K562 (cell line): ENCODE results near the gene CALY. TPM values are rescaled to one million over a fixed set of nuclear protein-coding genes. Genes with fewer than 3 reads are reported as not detected.
A peak's percentile ranks its signal among the peaks of the same experiment; 100 is the strongest.

Experiments
- ATAC-seq: fragments of 200-7000 bp; cut with Tn5 transposase; 3 replicates; pipeline ENCODE4 v1.9.1; 2020; ENCODE audit warnings: moderate library complexity
- BruUV-seq: library from RNA; stranded (reverse); fragments of 400-500 nt; replicated peaks from 2 replicates; lab custom pipeline; 2021; lab: Mats Ljungman, UMichigan
- CTCF ChIA-PET: fragments of 300-600 bp; formaldehyde crosslinking; extraction: SDS; loops from one replicate; lab custom pipeline; 2021; ENCODE audit warnings: low intra/inter-chr PET ratio; lab: Yijun Ruan, JAX
- POLR2A ChIA-PET: fragments of 300-600, 350-650 bp; sonication (Branson Sonifier 250); formaldehyde crosslinking; extraction: SDS; loops from one replicate; lab custom pipeline; 2021; ENCODE audit warnings: antibody characterized with exemption, inconsistent platforms; lab: Yijun Ruan, JAX
- DNase-seq, 4 experiments: peaks; one replicate each; pipeline versions ENCODE4 v3.0.0 to v3.0.0-alpha.2; 2011 to 2018; ENCODE audit warnings: low spot score in 3 of 4, mixed read lengths in 3 of 4; ENCODE audit errors: extremely low read depth in 1 of 4
- FAIRE-seq: peaks from 2 replicates; lab custom pipeline; 2011; peaks lifted over from hg19 to GRCh38; lab: Jason Lieb, UNC
- H2AFZ ChIP-seq: 2 replicates; pipeline ENCODE4 v1.6.0; 2011; ENCODE audit warnings: low read depth, low read length, control low read depth, inconsistent platforms
- H3K27ac ChIP-seq: fragments of 200-600 bp; 3 replicates; pipeline ENCODE4 v1.8.0; 2011; ENCODE audit warnings: low read depth, mild to moderate bottlenecking, control low read depth, inconsistent platforms, low read length, moderate library complexity, mixed read lengths; ENCODE audit errors: extremely low read depth
- H3K27me3 ChIP-seq, 2 experiments: fragments of 300-600 bp in 1 of 2; 2 replicates in 1 of 2; 3 replicates in 1 of 2; pipeline versions ENCODE4 v1.6.0 to v1.8.0; 2011; ENCODE audit warnings: inconsistent platforms in 2 of 2, low read length in 2 of 2, mild to moderate bottlenecking in 1 of 2, mixed read lengths in 1 of 2, moderate library complexity in 1 of 2; ENCODE audit not compliant: control insufficient read depth in 2 of 2, insufficient read depth in 2 of 2
- H3K36me3 ChIP-seq: fragments of 300-600 bp; 3 replicates; pipeline ENCODE4 v1.8.0; 2011; ENCODE audit warnings: mild to moderate bottlenecking, low read length, inconsistent platforms; ENCODE audit not compliant: control insufficient read depth, insufficient read depth
- H3K4me1 ChIP-seq, 2 experiments: fragments of 200-600 bp in 1 of 2; replicated peaks in 1 of 2; 2 replicates in 1 of 2; 3 replicates in 1 of 2; pipeline versions ENCODE4 v1.5.1 to v1.8.0; 2011; ENCODE audit warnings: inconsistent platforms in 2 of 2, low read length in 2 of 2, mild to moderate bottlenecking in 1 of 2, mixed read lengths in 1 of 2, moderate library complexity in 1 of 2; ENCODE audit not compliant: control insufficient read depth in 2 of 2, insufficient read depth in 2 of 2
- H3K4me2 ChIP-seq: 2 replicates; pipeline ENCODE4 v1.6.1; 2011; ENCODE audit warnings: low read length, control low read depth, inconsistent platforms, mixed read lengths; ENCODE audit not compliant: insufficient read depth
- H3K4me3 ChIP-seq: fragments of 200-600 bp; sonication (generic), shearing (Covaris generic); 2 replicates; pipeline ENCODE4 v1.5.1; 2016; ENCODE audit warnings: control low read depth, inconsistent platforms
- H3K79me2 ChIP-seq: fragments of 200-600 bp; 3 replicates; pipeline ENCODE4 v1.8.0; 2011; ENCODE audit warnings: low read length, inconsistent platforms; ENCODE audit not compliant: control insufficient read depth, insufficient read depth
- H3K9ac ChIP-seq, 2 experiments: 2 replicates each; pipeline versions ENCODE4 v1.6.0 to v1.6.1; 2011; ENCODE audit warnings: low read depth in 2 of 2, low read length in 2 of 2, control low read depth in 1 of 2, inconsistent platforms in 1 of 2, mild to moderate bottlenecking in 1 of 2, mixed read lengths in 1 of 2; ENCODE audit not compliant: insufficient read depth in 1 of 2
- H3K9me1 ChIP-seq: one replicate; pipeline ENCODE4 v1.6.0; 2011; ENCODE audit warnings: inconsistent platforms, mild to moderate bottlenecking, low read length, moderate library complexity; ENCODE audit not compliant: control insufficient read depth, insufficient read depth
- H3K9me3 ChIP-seq: replicated peaks from 2 replicates; pipeline ENCODE4 v1.5.1; 2011; ENCODE audit warnings: low read depth, low read length, inconsistent platforms; ENCODE audit not compliant: control insufficient read depth, insufficient read depth
- H4K20me1 ChIP-seq: replicated peaks from 2 replicates; pipeline ENCODE4 v1.6.1; 2011; ENCODE audit warnings: low read length, inconsistent platforms, mixed read lengths; ENCODE audit not compliant: control insufficient read depth, insufficient read depth
- CCAR2 ChIP-seq: fragments of 200-400 bp; formaldehyde crosslinking; IDR thresholded peaks from 2 replicates; pipeline ENCODE4 v1.6.1; 2017; ENCODE audit warnings: mild to moderate bottlenecking, low read depth, low read length
- L3MBTL2 ChIP-seq: fragments of 450-650 bp; IDR thresholded peaks from 2 replicates; pipeline ENCODE4 v1.6.1; 2016; ENCODE audit warnings: mild to moderate bottlenecking, moderate library complexity
- LEF1 ChIP-seq: fragments of 450-650 bp; IDR thresholded peaks from 2 replicates; pipeline ENCODE4 v1.6.1; 2016; ENCODE audit warnings: mild to moderate bottlenecking
- MTF1 ChIP-seq: fragments of 250-450 bp; sonication (Bioruptor Pico); IDR thresholded peaks from 2 replicates; pipeline ENCODE4 v1.9.0; 2021; ENCODE audit warnings: moderate library complexity, mild to moderate bottlenecking, inconsistent platforms, borderline replicate concordance
- NCOA4 ChIP-seq: fragments of 450-650 bp; IDR thresholded peaks from 2 replicates; pipeline ENCODE4 v1.6.1; 2018; ENCODE audit warnings: mild to moderate bottlenecking; ENCODE audit not compliant: partially characterized antibody
- NFIC ChIP-seq: fragments of 450-650 bp; IDR thresholded peaks from 2 replicates; pipeline ENCODE4 v1.6.1; 2017; ENCODE audit warnings: mild to moderate bottlenecking, inconsistent platforms
- PTBP1 ChIP-seq: fragments of 200-400 bp; formaldehyde crosslinking; IDR thresholded peaks from 2 replicates; pipeline ENCODE4 v1.6.1; 2017; ENCODE audit warnings: low read depth, low read length
- ZC3H11A ChIP-seq: IDR thresholded peaks from 2 replicates; pipeline ENCODE4 v1.6.1; 2012; ENCODE audit warnings: low read depth, low read length, improper control_type of control experiment
- ZNF143 ChIP-seq: sonication (generic); formaldehyde crosslinking; IDR thresholded peaks from 2 replicates; pipeline ENCODE4 v1.9.0; 2022; ENCODE audit warnings: mild to moderate bottlenecking, missing genetic modification reagents
- WGBS: fragments of 100-300 bp; shearing (Covaris generic); methylation state at CpG from one replicate; pipeline ENCODE4 v1.1.6; 2016; ENCODE audit warnings: low coverage, mixed read lengths; ENCODE audit not compliant: insufficient coverage; ENCODE audit errors: missing lambda C conversion rate; 5-methylcytosine and 5-hydroxymethylcytosine counted together
- in situ Hi-C: fragments of 300-500 bp; cut with MboI; formaldehyde crosslinking; loops from 4 replicates; pipeline ENCODE4 v1.15.0; 2018; ENCODE audit warnings: inconsistent platforms, mixed read lengths
- intact Hi-C: fragments of 100-400 bp; cut with micrococcal nuclease; formaldehyde crosslinking; loops from 2 replicates; pipeline ENCODE4 v1.14.2; 2022
- polyA plus RNA-seq, 8 experiments: library from polyadenylated mRNA; depleted of rRNA in 4 of 8; stranded (reverse) in 5 of 8; unstranded in 3 of 8; fragments of >200 nt; fragmentation: Nextera tagmentation in 2 of 8; fragmentation: Illumina TruSeq in 1 of 8; extraction: Ambion mirVana in 2 of 8; extraction: Trizol in 1 of 8; gene quantifications; 2 replicates each; pipeline versions ENCODE4 v1.2.1 to v1.2.3, GENCODE V29; 2011 to 2014; ENCODE audit warnings: inconsistent platforms in 1 of 8, missing spikeins in 1 of 8
- total RNA-seq, 7 experiments: library from RNA; depleted of rRNA in 6 of 7; stranded (reverse); fragments of >200 nt in 6 of 7; fragmentation: Illumina TruSeq in 2 of 7; extraction: Trizol in 2 of 7; gene quantifications; 2 replicates each; pipeline versions ENCODE4 v1.2.1 to v1.2.3, GENCODE V29; 2011 to 2021; ENCODE audit warnings: low replicate concordance in 1 of 7
- TF ChIP-seq, protein P1 (sequence below): sonication (generic); formaldehyde crosslinking; IDR thresholded peaks from 2 replicates; pipeline ENCODE4 v1.8.0; 2023; ENCODE audit warnings: mild to moderate bottlenecking, missing genetic modification reagents
- TF ChIP-seq, protein P2 (sequence below): fragments of 250-450 bp; sonication (Bioruptor Pico); IDR thresholded peaks from 2 replicates; pipeline ENCODE4 v1.6.1; 2021; ENCODE audit warnings: mild to moderate bottlenecking

The CALY gene
- total and polyA plus RNA-seq, 9 of the 15 experiments (the other 6 are each of a cell fraction or from before 2014, with no cell fraction given) = not detected

DNA sequence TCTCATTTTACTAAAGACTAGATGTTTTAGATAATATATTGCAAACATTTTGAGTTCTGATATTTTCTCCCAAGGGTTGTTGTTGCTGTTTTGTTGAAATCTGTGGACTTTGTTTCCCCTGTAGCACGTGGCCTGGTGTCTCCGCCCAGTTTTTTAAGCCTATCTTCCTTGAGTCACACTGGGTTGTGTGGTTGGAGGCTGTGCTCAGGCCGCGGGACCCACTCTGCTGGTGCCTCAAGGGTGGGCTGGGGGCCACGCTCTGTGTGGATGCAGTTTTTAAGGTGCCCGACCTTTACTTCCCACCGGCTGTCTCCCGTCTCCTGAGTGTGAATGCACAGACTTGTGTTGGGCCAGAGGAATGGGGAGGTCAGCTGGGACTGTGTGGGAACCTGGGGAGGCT is 6.2 kb upstream of the CALY start:
- Histone ChIP-seq H3K9me1 (no peaks in the 10 kb centered on the region), H3K79me2 (no peaks in the 10 kb centered on the region), H3K4me2 (peak overlapping the region; percentile 25; the same call in 1 of the 2 replicates), H3K9me3 (no peaks in the 10 kb centered on the region), H3K4me3 (no peak overlapping the region), H2AFZ (peak overlapping the region; percentile 52; the same call in 1 of the 2 replicates), H4K20me1 (no peaks in the 10 kb centered on the region), H3K27me3 (no peaks in the 10 kb centered on the region; a peak in 1 of 5 replicates), H3K4me1 (peaks cover 9 to 19% of the 10 kb centered on the region in 2 experiments; a peak in 4 of 5 replicates), H3K9ac (peak overlapping the region in 1 of 2 experiments; percentile 63; a peak in 1 of 4 replicates), H3K36me3 (no peaks in the 10 kb centered on the region), H3K27ac (no peak overlapping the region)
- BruUV-seq = no TSS peak
- no peak for TF ChIP-seq ZC3H11A
- no peak for TF ChIP-seq NCOA4
- no peak for TF ChIP-seq PTBP1
- ChIA-PET CTCF (no interaction called here), POLR2A (no interaction called here)
- in situ Hi-C loops = no loop called here
- FAIRE-seq (no peak), DNase-seq (no peak), ATAC-seq (peak; percentile 16; the same call in 1 of the 3 replicates)
- WGBS = 44% methylated on average over 7 of the region's 8 CpGs
- intact Hi-C loops = no loop called here

DNA sequence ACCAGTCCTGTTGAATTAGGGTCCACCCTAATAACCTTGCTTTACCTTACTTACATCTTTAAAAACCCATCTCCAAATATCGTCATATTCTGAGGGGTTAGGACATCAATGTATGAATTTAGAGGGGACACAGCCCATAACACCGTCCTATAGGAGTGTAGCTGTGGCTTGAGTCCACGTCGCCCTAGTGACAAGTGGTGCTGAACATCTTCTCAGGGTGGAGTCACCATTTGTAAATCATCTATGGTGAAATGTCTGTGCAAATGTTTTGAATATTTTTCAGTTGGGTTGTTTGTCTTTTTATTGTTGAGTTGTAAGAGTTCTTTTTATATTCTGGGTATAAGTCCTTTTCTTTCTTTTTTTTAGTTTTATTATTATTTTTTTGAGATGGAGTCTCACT is 5.3 kb upstream of the CALY start:
- ATAC-seq = no peak
- Histone ChIP-seq H3K27ac (no peak overlapping the region), H3K79me2 (no peaks in the 10 kb centered on the region), H4K20me1 (no peaks in the 10 kb centered on the region), H3K4me2 (no peak overlapping the region), H2AFZ (no peak overlapping the region), H3K4me1 (peaks cover 9 to 12% of the 10 kb centered on the region in 2 experiments; a peak in 4 of 5 replicates), H3K4me3 (no peak overlapping the region), H3K36me3 (no peaks in the 10 kb centered on the region), H3K27me3 (no peaks in the 10 kb centered on the region; a peak in 1 of 5 replicates), H3K9ac (no peak overlapping the region), H3K9me1 (no peaks in the 10 kb centered on the region), H3K9me3 (no peaks in the 10 kb centered on the region)
- in situ Hi-C loops (no loop called here), intact Hi-C loops (no loop called here)
- ChIA-PET CTCF (no interaction called here), POLR2A (no interaction called here)
- no peak for TF ChIP-seq ZNF143 (CRISPR knock-in tag)
- TF ChIP-seq, protein P1, sequence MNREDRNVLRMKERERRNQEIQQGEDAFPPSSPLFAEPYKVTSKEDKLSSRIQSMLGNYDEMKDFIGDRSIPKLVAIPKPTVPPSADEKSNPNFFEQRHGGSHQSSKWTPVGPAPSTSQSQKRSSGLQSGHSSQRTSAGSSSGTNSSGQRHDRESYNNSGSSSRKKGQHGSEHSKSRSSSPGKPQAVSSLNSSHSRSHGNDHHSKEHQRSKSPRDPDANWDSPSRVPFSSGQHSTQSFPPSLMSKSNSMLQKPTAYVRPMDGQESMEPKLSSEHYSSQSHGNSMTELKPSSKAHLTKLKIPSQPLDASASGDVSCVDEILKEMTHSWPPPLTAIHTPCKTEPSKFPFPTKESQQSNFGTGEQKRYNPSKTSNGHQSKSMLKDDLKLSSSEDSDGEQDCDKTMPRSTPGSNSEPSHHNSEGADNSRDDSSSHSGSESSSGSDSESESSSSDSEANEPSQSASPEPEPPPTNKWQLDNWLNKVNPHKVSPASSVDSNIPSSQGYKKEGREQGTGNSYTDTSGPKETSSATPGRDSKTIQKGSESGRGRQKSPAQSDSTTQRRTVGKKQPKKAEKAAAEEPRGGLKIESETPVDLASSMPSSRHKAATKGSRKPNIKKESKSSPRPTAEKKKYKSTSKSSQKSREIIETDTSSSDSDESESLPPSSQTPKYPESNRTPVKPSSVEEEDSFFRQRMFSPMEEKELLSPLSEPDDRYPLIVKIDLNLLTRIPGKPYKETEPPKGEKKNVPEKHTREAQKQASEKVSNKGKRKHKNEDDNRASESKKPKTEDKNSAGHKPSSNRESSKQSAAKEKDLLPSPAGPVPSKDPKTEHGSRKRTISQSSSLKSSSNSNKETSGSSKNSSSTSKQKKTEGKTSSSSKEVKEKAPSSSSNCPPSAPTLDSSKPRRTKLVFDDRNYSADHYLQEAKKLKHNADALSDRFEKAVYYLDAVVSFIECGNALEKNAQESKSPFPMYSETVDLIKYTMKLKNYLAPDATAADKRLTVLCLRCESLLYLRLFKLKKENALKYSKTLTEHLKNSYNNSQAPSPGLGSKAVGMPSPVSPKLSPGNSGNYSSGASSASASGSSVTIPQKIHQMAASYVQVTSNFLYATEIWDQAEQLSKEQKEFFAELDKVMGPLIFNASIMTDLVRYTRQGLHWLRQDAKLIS (CRISPR knock-in tag) = no peak
- no peak for TF ChIP-seq MTF1 (CRISPR knock-in tag)
- TF ChIP-seq, protein P2, sequence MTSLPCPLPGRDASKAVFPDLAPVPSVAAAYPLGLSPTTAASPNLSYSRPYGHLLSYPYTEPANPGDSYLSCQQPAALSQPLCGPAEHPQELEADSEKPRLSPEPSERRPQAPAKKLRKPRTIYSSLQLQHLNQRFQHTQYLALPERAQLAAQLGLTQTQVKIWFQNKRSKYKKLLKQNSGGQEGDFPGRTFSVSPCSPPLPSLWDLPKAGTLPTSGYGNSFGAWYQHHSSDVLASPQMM (CRISPR knock-in tag) = no peak
- no peak for TF ChIP-seq LEF1
- no peak for TF ChIP-seq NFIC
- TF ChIP-seq CCAR2 = no peak
- TF ChIP-seq L3MBTL2 = no peak
- no peak for DNase-seq
- FAIRE-seq = no peak
- BruUV-seq = no TSS peak
- WGBS = 35% methylated on average over 4 of the region's 4 CpGs
